ENCODE data around the gene BRICD5.
"Not testable (repeated sequence)": the region's sequence is repeated elsewhere in the genome, so short reads cannot be mapped to it uniquely, and the experiment has no call there.

BRICD5 gene

GRCh38 chr16:2214719-2214968 is 4.0 kb upstream of the BRICD5 start, which contains the start of gene PGP:
PGP (minus strand) TSS chr16:2214840; CDS start chr16:2214777, 63 bp downstream.
- DNase-seq, result peak in 1 of 2 experiments; percentile 83

- no peak for DNase-seq
Measured at GRCh38 chr16:2213817-2214718, 3.4 kb upstream of the BRICD5 start.

- DNase-seq, result peak in 1 of 2 experiments; percentile 7
Measured at GRCh38 chr16:2212362-2213324, 2.0 kb upstream of the BRICD5 start.

- no peak for DNase-seq
Measured at GRCh38 chr16:2211923-2212347, 1.3 kb upstream of the BRICD5 start.

GRCh38 chr16:2210009-2210332 is 692 bp downstream of the BRICD5 start:
- DNase-seq, result no peak

- no peak for DNase-seq
Measured at GRCh38 chr16:2209258-2210008, 1.2 kb downstream of the BRICD5 start.

GRCh38 chr16:2208772-2209171 is 1.9 kb downstream of the BRICD5 start:
- DNase-seq, result no peak

GRCh38 chr16:2208308-2208707 is 2.4 kb downstream of the BRICD5 start:
- no peak for DNase-seq

- no peak for DNase-seq
Measured at GRCh38 chr16:2207872-2208271, 2.8 kb downstream of the BRICD5 start.

GRCh38 chr16:2206780-2207433 is 3.8 kb downstream of the BRICD5 start:
- DNase-seq, result no peak

GRCh38 chr16:2206420-2206779 is 4.3 kb downstream of the BRICD5 start:
- DNase-seq, result no peak

- no peak for DNase-seq
Measured at GRCh38 chr16:2205967-2206313, 4.7 kb downstream of the BRICD5 start.

GRCh38 chr16:2205104-2205966 is 5.3 kb downstream of the BRICD5 start, which contains the start of gene MLST8:
MLST8 (plus strand) TSS chr16:2205454; CDS start chr16:2206086, 632 bp downstream.
- no peak for DNase-seq

- DNase-seq, result no peak
Measured at GRCh38 chr16:2204416-2205103, 6.1 kb downstream of the BRICD5 start.

GRCh38 chr16:2203119-2203688 is 7.5 kb downstream of the BRICD5 start:
- not testable (repeated sequence) for DNase-seq

- DNase-seq, result no peak
Measured at GRCh38 chr16:2200313-2200712, 10.3 kb downstream of the BRICD5 start.

GRCh38 chr16:2199621-2200139 is 11.0 kb downstream of the BRICD5 start:
- no peak for DNase-seq

- no peak for DNase-seq
Measured at GRCh38 chr16:2199095-2199494, 11.6 kb downstream of the BRICD5 start.

GRCh38 chr16:2198283-2198682 is 12.4 kb downstream of the BRICD5 start:
- DNase-seq, result no peak

GRCh38 chr16:2197765-2198164 is 12.9 kb downstream of the BRICD5 start:
- no peak for DNase-seq
